Breast epithelium (tissue), 3 donors: ENCODE results near the gene MESP1.

Experiments used
- POLR2A ChIP-seq: fragments of 450-650 bp; IDR thresholded peaks from one replicate; pipeline ENCODE4 v1.6.1; 2016; ENCODE audit warnings: antibody characterized with exemption, mild to moderate bottlenecking, moderate library complexity
- POLR2AphosphoS5 ChIP-seq, 3 donors: sonication (generic); formaldehyde crosslinking; IDR thresholded peaks; one replicate each; pipeline ENCODE4 v1.6.1; 2017; ENCODE audit warnings: antibody characterized with exemption in 3 of 3
- TF ChIP-seq, protein P1 (sequence below), 3 donors: fragments of 450-650 bp; IDR thresholded peaks; one replicate each; pipeline ENCODE4 v1.5.1; 2016 to 2017; ENCODE audit warnings: antibody characterized with exemption in 3 of 3, mild to moderate bottlenecking in 3 of 3, moderate library complexity in 3 of 3

GRCh38 chr15:89766357-89767311 lies 15.6 kb upstream of the MESP1 start:
- TF ChIP-seq, protein P1, sequence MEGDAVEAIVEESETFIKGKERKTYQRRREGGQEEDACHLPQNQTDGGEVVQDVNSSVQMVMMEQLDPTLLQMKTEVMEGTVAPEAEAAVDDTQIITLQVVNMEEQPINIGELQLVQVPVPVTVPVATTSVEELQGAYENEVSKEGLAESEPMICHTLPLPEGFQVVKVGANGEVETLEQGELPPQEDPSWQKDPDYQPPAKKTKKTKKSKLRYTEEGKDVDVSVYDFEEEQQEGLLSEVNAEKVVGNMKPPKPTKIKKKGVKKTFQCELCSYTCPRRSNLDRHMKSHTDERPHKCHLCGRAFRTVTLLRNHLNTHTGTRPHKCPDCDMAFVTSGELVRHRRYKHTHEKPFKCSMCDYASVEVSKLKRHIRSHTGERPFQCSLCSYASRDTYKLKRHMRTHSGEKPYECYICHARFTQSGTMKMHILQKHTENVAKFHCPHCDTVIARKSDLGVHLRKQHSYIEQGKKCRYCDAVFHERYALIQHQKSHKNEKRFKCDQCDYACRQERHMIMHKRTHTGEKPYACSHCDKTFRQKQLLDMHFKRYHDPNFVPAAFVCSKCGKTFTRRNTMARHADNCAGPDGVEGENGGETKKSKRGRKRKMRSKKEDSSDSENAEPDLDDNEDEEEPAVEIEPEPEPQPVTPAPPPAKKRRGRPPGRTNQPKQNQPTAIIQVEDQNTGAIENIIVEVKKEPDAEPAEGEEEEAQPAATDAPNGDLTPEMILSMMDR (IDR thresholded peaks at IDR 0.05) = no peak
- TF ChIP-seq POLR2AphosphoS5 (IDR thresholded peaks at IDR 0.05) (no peak), POLR2A (no peak)
